GM19025 (cell line): ENCODE measurements around the gene C4orf50.

ENCODE experiments used
- ATAC-seq: cut with Tn5 transposase; IDR thresholded peaks from one replicate; pipeline ENCODE4 v1.9.1; 2021; ENCODE audit warnings: mild to moderate bottlenecking, low read depth, moderate library complexity; ENCODE audit not compliant: unreplicated experiment

C4orf50 gene

DNA sequence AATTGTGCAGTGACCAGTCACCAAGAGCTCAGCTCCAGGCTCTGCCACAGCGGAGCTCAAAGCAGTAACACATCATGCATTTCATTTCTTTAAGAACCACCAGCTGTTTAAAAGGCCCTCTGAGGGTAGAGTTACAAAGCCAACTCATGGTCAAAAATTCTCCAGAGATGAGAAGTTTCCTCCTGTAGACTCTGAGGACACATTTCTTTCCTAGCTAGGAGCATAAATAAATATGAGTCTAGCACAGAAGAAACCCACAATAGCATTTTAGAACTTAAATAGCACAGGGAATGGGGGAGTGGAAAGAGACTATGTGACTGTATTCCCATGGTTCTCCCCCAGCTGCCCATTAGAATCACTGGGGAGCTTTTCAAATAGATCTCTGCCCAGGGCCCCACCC, 118.8 kb downstream of the C4orf50 start:
- no peak for ATAC-seq

GRCh38 chr4:5897674-5898073, 120.6 kb downstream of the C4orf50 start:
- no peak for ATAC-seq

DNA sequence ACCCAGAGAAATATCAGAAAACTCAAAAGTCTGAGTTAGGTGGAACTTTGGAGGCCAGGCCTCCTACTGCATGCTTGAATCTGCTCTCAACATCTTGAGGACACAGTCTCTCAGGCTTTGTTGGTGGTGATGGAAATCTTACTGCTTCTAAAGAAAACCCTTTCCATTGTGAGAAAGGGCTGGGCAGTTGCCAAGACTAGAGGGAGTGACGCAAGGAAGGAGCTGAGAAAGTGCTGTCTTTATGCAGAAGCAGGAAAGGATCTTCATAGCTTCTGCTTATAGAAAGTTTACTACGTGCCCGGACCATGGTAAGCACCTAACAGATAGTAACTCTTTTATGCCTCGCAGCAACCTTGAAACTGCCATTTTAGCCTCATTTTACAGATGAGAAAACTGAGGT, 122.9 kb downstream of the C4orf50 start:
- no peak for ATAC-seq

DNA sequence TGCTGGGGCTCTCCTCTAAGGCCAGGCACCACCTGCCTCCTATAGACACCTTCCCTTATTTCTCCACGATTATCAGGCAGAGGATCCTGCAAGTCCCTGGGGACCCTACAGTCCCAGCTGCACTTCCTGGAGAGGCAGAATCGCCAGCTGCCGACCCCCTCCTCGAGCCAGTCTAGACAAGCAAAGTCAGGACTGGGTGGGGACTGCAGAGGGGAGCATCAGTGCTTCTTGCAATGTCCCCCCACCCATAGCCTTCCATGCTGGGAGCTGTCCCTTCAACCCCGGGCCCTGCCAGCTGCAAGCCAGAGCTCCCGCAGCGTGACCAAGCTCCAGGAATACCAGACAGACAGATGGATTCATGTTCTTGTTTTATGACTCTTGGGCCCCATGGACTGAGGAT, 124.0 kb downstream of the C4orf50 start:
- no peak for ATAC-seq

GRCh38 chr4:5893591-5893990, 124.6 kb downstream of the C4orf50 start:
- ATAC-seq, result no peak

DNA sequence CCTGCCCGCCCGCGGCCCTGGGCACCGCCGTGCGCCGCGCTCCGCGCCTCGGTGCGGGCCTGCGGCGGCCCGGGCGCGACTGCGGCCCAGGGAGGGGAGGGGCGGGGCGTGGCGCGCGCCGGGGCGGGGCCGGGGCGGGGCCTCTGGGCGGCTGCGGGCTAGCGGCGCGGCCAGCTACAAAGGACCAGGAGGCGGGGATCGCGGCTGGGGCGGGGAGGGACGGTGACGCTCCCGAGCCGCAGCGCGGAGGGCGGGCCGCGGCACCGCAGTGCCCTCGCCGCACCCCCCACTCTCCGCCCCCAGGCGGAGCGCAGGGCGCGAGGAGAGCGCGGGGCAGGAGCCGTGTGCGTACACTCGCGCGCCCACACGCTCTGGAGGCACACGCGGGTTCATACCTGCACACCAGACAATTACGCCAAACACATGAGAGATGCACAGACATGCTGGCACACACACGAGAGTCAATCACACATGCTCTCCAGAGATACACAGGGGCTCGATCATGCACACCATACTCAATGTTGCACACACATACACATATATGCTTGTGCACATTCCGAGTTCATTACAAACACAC, 125.1 kb downstream of the C4orf50 start, which contains the start of gene CRMP1:
CRMP1 (minus strand) TSS at position 83 of the 577 bp plus-strand sequence. CDS start 117 bp downstream, outside the sequence.
- no peak for ATAC-seq

DNA sequence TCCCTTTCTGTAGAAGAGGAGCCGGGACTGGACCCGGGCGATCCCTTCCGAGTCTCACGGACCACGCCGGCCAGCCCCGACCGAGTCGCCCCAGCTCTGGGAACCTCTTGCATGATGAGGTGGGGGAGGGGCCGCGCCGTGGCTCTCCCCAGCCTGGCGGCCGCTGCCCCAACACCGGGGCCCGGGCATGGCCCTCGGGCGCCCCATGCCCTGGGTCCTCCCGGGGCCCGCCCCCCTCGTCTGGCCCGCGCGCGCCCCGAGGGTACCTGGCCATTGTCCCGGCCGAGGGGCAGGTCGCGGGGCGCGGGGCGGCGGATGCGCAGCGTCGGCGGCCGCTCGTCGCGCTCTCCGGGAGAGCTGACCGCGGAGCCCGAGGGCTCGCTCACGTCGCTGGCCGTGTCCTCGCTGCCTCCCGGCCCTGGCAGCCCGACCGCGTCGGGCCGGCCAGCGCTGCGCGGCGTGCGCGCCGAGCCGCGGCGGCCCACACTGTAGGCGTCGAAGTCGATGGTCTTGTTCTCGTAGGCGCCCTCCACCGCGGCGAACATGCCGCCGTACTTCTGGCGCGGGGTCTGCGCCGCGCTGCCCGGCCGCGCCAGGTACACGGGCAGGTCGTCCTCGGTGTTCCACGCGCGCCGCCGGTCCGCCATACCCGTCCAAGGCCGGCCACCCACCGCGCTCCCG, 125.8 kb downstream of the C4orf50 start:
- ATAC-seq, result no peak

DNA sequence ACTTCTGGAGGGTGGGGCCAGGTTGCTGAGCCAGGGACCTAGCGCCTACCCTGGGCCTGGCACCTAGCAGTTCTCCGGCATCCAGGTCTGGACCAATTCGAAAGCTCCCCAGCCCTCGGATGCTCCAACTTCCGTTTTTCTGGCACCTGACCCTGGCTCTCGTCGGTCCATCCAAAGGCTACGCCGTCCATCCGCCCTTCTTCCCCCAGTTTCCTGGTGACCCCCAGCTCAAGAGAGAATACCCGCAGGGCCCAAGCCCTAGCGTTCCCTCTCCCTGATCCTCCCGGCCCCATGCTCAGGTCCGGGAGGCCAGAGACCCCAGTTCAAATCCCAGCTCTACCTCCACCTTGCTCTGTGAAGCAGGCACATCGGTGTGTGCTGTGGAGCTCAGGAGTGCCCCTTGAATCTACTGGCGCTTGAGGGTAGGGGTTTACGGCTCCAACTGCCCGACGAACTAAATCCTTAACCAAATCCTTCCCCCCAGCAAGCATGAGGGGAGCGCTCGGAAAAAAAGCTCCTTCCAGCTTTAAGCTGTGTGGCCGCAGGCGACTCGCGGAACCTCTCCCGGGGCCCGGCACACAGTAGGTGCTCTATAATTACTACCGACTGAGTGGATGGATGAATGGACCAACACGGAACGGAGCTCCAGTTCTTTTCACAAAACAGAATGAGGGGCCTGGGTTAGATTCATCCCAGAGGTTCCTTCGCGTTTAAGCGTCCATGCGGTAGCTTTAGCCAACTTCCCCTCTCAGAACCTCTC, 126.5 kb downstream of the C4orf50 start:
- no peak for ATAC-seq

DNA sequence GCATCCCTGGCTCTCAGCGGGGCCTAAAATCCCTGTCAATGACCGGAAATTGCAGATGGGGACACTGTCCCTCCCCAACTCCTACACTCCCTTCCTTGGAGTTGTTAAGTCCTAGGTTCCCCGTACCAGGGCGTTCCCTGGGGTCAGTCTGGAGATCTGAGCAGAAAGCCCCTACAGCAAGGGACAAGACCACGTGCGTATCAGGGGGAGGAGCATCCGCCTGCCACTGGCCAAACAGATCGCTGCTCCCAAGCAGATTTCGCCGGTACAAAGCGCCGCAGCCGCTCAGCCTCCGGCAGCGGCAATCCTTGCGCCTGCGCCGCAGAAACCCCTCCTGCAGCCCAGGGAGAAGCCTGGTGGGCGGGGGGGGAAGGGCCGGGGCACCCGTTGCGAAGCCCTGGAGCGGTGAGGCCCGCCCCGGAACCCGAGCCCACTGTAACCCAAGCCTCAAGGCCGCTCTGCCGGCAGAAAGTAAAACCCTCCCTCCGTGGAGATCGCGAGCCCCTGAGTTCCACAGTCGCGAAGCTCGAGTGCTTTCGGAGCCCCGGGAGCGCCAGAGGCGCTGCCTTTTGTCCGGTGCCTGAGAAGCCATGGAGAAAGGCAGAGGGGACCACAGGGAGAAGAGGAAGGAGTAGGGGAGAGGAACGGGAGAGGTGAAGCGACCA, 128.0 kb downstream of the C4orf50 start:
- no peak for ATAC-seq

- no peak for ATAC-seq
Observed at GRCh38 chr4:5889002-5889696, 129.1 kb downstream of the C4orf50 start.

GRCh38 chr4:5888222-5889001, 129.8 kb downstream of the C4orf50 start:
- ATAC-seq, result no peak

GRCh38 chr4:5887361-5888221, 130.6 kb downstream of the C4orf50 start:
- ATAC-seq, result no peak

- ATAC-seq, result no peak
Observed at GRCh38 chr4:5887011-5887360, 131.2 kb downstream of the C4orf50 start.

DNA sequence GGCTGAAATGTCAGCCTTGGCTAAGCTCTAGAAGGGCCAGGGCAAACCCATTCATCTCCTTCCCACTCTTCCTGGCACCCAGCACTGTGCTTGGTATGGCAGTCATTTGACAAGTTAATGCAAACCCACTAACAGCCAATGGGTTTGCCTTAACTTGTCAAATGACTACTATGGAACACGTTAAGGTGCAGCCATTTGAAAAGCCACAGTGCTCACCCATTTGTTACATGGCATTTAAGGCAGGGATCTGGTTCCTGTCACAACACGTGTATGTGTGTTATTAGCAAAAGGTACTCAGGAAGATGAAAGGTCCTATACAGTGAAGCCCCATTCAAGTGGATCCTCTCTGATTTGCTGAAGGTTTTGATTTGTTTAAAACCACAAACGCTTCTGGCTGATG, 132.5 kb downstream of the C4orf50 start:
- ATAC-seq, result no peak

DNA sequence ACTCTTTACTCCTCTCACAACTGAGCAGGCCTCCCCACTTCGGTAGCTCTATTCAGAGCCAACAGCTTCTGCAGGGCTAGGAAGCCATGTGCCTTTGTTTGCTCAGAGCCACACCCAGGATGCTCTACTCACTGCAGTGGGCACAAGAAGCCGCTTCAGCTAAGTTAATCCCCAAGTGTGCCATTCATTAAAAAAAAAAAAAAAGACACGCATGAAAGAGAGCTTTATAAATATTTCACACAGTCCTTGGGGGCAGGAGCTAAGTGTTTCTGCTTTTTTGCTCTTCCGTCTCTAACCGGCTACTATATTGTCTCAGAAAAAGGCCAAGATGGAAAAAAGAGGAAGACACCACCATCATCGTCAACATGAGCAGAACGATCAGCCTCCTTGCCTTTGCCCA, 133.4 kb downstream of the C4orf50 start:
- no peak for ATAC-seq

DNA sequence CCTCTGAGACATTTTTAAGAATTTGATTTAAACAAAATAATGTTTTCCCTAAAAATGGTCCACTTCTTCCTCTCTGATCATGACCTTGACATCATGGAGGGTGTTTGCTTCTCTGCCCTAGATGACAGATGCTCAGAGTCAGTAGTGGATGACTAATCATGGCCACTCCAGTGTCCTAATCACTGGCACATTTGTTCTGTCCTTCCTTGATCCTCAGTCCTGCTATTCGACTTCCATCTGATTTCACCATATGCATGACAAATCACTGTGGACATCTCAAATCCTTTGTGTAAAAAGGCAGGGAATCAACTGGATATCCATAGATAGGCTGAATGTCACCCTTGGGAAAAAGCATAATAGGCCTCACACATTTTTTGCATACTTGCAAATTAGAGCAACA, 134.3 kb downstream of the C4orf50 start:
- ATAC-seq, result no peak

- ATAC-seq, result no peak
Observed at GRCh38 chr4:5882947-5883346, 135.3 kb downstream of the C4orf50 start.

GRCh38 chr4:5881340-5881739, 136.9 kb downstream of the C4orf50 start:
- no peak for ATAC-seq

DNA sequence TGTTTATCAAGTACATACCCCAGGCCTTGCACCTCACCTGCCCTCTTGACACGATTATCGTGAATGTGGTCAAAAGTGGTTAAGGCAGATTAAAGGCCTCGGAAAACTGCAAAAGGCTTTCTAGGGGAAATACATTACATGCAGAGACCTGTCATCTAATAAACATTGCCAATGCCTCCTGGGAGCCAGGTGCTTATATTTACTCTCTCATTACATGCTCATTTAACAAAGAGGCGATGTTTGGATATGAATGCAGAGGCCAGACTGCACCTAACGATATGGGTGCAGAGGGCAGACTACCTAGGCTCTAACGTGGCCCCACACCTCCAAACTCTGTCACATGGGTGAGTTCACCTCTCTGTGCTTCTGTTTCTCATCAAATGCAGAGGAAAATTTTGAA, 139.9 kb downstream of the C4orf50 start:
- ATAC-seq, result no peak
